ENCODE results near the gene SPTLC2. TPM values are rescaled to one million over a fixed set of nuclear protein-coding genes. Genes with fewer than 3 reads are reported as not detected.
"Not testable (repeated sequence)": the region's sequence is repeated elsewhere in the genome, so short reads cannot be mapped to it uniquely, and the experiment has no call there.

Gene SPTLC2
- total RNA-seq, 1 experiment from 2014 or later = 45.9 TPM

DNA sequence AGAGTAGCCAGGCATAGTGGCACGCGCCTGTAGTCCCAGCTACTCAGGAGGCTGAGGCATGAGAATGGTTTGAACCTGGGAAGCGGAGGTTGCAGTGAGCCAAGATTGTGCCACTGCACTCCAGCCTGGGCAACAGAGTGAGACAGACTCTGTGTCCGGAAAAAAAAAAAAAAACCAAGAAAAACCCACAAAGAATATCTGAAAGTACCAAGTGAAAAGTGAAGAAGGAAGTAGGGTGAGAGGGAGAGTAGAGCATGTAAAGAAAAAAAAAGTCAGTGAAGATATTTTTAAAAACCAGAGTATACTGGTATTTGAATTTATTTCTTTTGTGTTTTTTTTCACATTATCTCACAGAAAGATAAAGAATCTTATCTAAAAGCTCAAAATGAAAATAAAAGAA, 74.5 kb downstream of the SPTLC2 start:
- Mint-ChIP-seq H3K36me3 (ENCODE audit: insufficient read depth, unreplicated experiment) (no peaks in the 10 kb centered on the region), H3K27me3 (ENCODE audit: unreplicated experiment) (no peaks in the 10 kb centered on the region), H3K9me3 (ENCODE audit: low read depth, unreplicated experiment) (no peaks in the 10 kb centered on the region), H3K27ac (ENCODE audit: unreplicated experiment) (no peak overlapping the region), H3K4me1 (ENCODE audit: low read depth, unreplicated experiment) (no peaks in the 10 kb centered on the region), H3K4me3 (ENCODE audit: low read depth, unreplicated experiment) (no peak overlapping the region)
- CTCF ChIA-PET = interaction anchor here (0.7 kb wide), 1 partner anchor 329 kb away, joined by 3 read pairs; no protein-coding TSS in a partner anchor
- intact Hi-C loops (cut with micrococcal nuclease; ENCODE audit: unreplicated experiment) = no loop called here
- TF ChIP-seq, protein P1, sequence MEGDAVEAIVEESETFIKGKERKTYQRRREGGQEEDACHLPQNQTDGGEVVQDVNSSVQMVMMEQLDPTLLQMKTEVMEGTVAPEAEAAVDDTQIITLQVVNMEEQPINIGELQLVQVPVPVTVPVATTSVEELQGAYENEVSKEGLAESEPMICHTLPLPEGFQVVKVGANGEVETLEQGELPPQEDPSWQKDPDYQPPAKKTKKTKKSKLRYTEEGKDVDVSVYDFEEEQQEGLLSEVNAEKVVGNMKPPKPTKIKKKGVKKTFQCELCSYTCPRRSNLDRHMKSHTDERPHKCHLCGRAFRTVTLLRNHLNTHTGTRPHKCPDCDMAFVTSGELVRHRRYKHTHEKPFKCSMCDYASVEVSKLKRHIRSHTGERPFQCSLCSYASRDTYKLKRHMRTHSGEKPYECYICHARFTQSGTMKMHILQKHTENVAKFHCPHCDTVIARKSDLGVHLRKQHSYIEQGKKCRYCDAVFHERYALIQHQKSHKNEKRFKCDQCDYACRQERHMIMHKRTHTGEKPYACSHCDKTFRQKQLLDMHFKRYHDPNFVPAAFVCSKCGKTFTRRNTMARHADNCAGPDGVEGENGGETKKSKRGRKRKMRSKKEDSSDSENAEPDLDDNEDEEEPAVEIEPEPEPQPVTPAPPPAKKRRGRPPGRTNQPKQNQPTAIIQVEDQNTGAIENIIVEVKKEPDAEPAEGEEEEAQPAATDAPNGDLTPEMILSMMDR (IDR thresholded peaks at IDR 0.05; ENCODE audit: unreplicated experiment) = no peak
- BruUV-seq (replicated peaks) = no TSS peak
- no peak for DNase-seq

DNA sequence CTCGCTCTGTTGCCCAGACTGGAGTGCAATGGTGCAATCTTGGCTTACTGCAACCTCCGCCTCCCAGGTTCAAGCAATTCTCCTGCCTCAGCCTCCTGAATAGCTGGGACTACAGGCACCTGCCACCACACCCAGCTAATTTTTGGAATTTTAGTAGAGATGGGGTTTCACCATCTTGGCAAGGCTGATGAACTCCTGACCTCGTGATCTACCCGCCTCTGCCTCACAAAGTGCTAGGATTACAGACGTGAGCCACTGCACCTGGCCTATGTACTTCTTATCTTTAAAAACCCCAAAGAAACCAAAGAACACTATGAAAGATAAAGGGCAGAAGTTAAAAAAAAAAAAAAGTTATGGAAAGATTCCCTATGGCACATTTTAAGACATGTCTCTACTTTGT, 79.5 kb downstream of the SPTLC2 start:
- H3K36me3 Mint-ChIP-seq (ENCODE audit: insufficient read depth, unreplicated experiment); H3K27me3 Mint-ChIP-seq (ENCODE audit: unreplicated experiment); intact Hi-C loops (cut with micrococcal nuclease; ENCODE audit: unreplicated experiment); H3K4me1 Mint-ChIP-seq (ENCODE audit: low read depth, unreplicated experiment); H3K4me3 Mint-ChIP-seq (ENCODE audit: low read depth, unreplicated experiment); BruUV-seq (replicated peaks); DNase-seq; H3K9me3 Mint-ChIP-seq (ENCODE audit: low read depth, unreplicated experiment); H3K27ac Mint-ChIP-seq (ENCODE audit: unreplicated experiment): not testable (repeated sequence)
- CTCF ChIA-PET = interaction anchor here (0.7 kb wide), 1 partner anchor 223 kb away, joined by 3 read pairs; no protein-coding TSS in a partner anchor

DNA sequence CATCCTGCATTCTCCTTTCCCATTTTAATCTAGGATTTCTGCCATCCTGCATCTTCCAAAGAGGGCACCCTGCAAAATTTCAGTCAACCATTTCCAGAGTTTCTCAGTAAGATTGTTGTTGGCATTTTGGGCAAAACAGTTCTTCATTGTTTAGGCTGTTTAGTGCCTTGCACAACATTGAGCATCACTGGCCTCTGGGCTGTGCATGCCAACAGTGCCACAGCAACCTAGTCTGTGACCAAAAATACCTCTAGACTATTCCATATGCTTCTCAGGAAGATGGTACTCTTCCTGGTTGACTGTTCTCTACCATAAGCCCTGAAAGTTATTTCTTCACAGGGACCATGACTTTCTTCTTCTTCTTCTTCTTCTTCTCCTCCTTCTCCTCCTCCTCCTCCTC, 85.4 kb downstream of the SPTLC2 start:
- BruUV-seq (replicated peaks) = no TSS peak
- Mint-ChIP-seq H3K9me3 (ENCODE audit: low read depth, unreplicated experiment) (no peaks in the 10 kb centered on the region), H3K27me3 (ENCODE audit: unreplicated experiment) (no peaks in the 10 kb centered on the region), H3K4me1 (ENCODE audit: low read depth, unreplicated experiment) (no peaks in the 10 kb centered on the region), H3K27ac (ENCODE audit: unreplicated experiment) (no peak overlapping the region), H3K36me3 (ENCODE audit: insufficient read depth, unreplicated experiment) (no peaks in the 10 kb centered on the region), H3K4me3 (ENCODE audit: low read depth, unreplicated experiment) (no peak overlapping the region)
- DNase-seq = no peak
- intact Hi-C loops (cut with micrococcal nuclease; ENCODE audit: unreplicated experiment) = no loop called here
- CTCF ChIA-PET = no interaction called here
- TF ChIP-seq, protein P1 (IDR thresholded peaks at IDR 0.05; ENCODE audit: unreplicated experiment) = no peak

DNA sequence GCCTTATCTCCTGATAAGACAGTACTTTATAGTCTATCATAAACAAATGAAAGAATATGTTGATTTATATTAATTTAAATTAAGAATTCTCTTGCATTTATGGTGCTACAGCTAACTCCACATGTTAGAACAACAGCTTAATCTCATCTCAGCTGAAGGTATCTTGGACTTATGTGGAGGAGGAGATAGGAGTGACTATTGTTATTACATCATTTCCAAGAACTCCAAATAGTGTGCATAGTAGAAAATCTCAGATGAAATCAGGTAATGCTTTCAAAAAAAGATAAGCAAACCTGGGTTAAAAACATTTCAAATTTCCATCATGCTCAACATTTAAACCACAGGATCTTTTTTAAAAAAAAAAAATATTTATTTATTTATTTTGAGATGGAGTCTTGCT, 86.5 kb downstream of the SPTLC2 start:
- no peak overlapping the region for H3K4me3 Mint-ChIP-seq (ENCODE audit: low read depth, unreplicated experiment)
- H3K36me3 Mint-ChIP-seq (ENCODE audit: insufficient read depth, unreplicated experiment) = no peaks in the 10 kb centered on the region
- H3K27me3 Mint-ChIP-seq (ENCODE audit: unreplicated experiment) = no peaks in the 10 kb centered on the region
- TF ChIP-seq, protein P1 (IDR thresholded peaks at IDR 0.05; ENCODE audit: unreplicated experiment) = no peak
- no peak for DNase-seq
- H3K9me3 Mint-ChIP-seq (ENCODE audit: low read depth, unreplicated experiment) = no peaks in the 10 kb centered on the region
- CTCF ChIA-PET = no interaction called here
- intact Hi-C loops (cut with micrococcal nuclease; ENCODE audit: unreplicated experiment) = no loop called here
- no peak overlapping the region for H3K27ac Mint-ChIP-seq (ENCODE audit: unreplicated experiment)
- no TSS peak for BruUV-seq (replicated peaks)
- H3K4me1 Mint-ChIP-seq (ENCODE audit: low read depth, unreplicated experiment) = no peaks in the 10 kb centered on the region

DNA sequence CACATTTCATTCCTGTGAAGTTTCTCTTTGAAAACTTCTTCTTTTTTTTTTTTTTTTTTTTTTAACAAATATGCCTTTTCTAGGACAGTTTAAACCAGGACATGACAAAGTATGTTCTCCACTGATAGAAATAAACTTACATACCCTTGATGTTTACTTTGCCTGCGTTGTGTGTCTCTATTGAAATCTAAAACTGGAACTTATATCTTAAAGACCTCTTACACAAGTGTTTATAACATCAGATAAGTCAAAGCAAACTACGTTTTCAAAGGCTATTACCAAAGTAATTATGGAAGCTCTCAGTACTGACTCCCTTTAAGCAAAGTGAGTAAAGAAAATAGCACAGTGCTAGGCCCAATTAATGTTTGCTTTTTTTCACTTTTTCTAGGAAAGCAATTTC, 87.2 kb downstream of the SPTLC2 start:
- no TSS peak for BruUV-seq (replicated peaks)
- Mint-ChIP-seq H3K4me1 (ENCODE audit: low read depth, unreplicated experiment) (no peaks in the 10 kb centered on the region), H3K27ac (ENCODE audit: unreplicated experiment) (no peak overlapping the region), H3K9me3 (ENCODE audit: low read depth, unreplicated experiment) (no peaks in the 10 kb centered on the region), H3K27me3 (ENCODE audit: unreplicated experiment) (no peaks in the 10 kb centered on the region), H3K36me3 (ENCODE audit: insufficient read depth, unreplicated experiment) (no peaks in the 10 kb centered on the region), H3K4me3 (ENCODE audit: low read depth, unreplicated experiment) (no peak overlapping the region)
- intact Hi-C loops (cut with micrococcal nuclease; ENCODE audit: unreplicated experiment) = no loop called here
- CTCF ChIA-PET = no interaction called here
- no peak for DNase-seq
- TF ChIP-seq, protein P1 (IDR thresholded peaks at IDR 0.05; ENCODE audit: unreplicated experiment) = no peak

DNA sequence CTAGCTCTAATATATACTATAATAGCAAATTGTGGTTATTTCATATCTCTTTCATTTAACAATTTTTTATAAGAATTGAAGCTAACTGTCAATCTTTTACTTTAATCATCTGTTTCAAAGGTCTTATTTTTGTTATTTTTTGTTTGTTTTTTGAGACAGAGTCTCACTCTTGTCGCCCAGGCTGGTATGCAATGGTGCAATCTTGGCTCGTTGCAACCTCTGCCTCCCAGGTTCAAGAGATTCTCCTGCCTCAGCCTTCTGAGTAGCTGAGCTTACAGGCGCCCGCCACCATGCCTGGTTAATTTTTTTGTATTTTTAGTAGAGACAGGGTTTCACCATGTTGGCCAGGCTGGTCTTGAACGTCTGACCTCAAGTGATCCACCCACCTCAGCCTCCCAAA, 87.7 kb downstream of the SPTLC2 start:
- H3K9me3 Mint-ChIP-seq (ENCODE audit: low read depth, unreplicated experiment); intact Hi-C loops (cut with micrococcal nuclease; ENCODE audit: unreplicated experiment); H3K27ac Mint-ChIP-seq (ENCODE audit: unreplicated experiment); BruUV-seq (replicated peaks); H3K36me3 Mint-ChIP-seq (ENCODE audit: insufficient read depth, unreplicated experiment); CTCF ChIA-PET; H3K4me3 Mint-ChIP-seq (ENCODE audit: low read depth, unreplicated experiment); H3K27me3 Mint-ChIP-seq (ENCODE audit: unreplicated experiment); DNase-seq; H3K4me1 Mint-ChIP-seq (ENCODE audit: low read depth, unreplicated experiment): not testable (repeated sequence)
